ENCODE measurements around the gene AZGP1.

AZGP1 gene

GRCh38 chr7:99975782-99976521 is at the start of gene AZGP1:
AZGP1 (minus strand) TSS chr7:99976031; CDS start chr7:99976020, 11 bp downstream.
- TF ChIP-seq GATA3 (IDR thresholded peaks at IDR 0.05; ENCODE audit: low read depth, low read length) (no peak), GATA2 (IDR thresholded peaks at IDR 0.05; ENCODE audit: low read depth, low read length) (no peak)

DNA sequence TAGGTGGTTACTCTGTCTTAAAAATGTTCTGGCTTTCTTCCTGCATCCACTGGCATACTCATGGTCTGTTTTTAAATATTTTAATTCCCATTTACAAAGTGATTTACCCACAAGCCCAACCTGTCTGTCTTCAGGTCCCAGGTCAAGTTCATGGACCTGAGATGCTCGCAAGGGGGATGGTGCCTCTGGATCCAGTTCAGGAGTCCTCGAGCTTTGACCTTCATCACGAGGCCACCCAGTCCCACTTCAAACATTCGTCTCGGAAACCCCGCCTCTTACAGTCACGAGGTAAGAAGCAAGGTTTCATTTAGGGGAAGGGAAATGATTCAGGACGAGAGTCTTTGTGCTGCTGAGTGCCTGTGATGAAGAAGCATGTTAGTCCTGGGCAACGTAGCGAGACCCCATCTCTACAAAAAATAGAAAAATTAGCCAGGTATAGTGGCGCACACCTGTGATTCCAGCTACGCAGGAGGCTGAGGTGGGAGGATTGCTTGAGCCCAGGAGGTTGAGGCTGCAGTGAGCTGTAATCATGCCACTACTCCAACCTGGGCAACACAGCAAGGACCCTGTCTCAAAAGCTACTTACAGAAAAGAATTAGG is 48.3 kb upstream of the AZGP1 start:
- no peak for TF ChIP-seq GATA2 (IDR thresholded peaks at IDR 0.05; ENCODE audit: low read depth, low read length)
- no peak for TF ChIP-seq GATA3 (IDR thresholded peaks at IDR 0.05; ENCODE audit: low read depth, low read length)

GRCh38 chr7:100023526-100023925 is 47.7 kb upstream of the AZGP1 start:
- no peak for TF ChIP-seq GATA3 (IDR thresholded peaks at IDR 0.05; ENCODE audit: low read depth, low read length)
- no peak for TF ChIP-seq GATA2 (IDR thresholded peaks at IDR 0.05; ENCODE audit: low read depth, low read length)

DNA sequence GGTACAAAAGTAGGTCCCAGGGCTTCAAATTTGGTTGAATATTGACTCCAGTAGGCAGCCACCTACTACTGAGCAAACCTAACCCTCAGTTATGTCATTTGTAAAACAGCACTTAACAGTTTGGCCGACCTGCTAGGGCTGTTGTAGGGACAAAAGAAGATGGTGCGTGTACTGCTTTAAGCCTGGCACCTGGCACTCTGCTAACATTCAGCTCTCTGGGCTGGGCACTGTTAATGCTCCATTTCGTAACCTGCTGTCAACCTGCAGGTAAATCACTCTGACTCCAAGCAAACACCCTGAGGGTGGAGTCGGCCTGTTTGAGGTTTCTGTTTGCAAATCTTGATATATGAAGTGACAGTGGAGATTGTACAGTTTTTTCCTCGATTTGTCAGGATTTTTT is 46.8 kb upstream of the AZGP1 start:
- no peak for TF ChIP-seq GATA3 (IDR thresholded peaks at IDR 0.05; ENCODE audit: low read depth, low read length)
- TF ChIP-seq GATA2 (IDR thresholded peaks at IDR 0.05; ENCODE audit: low read depth, low read length): no peak

DNA sequence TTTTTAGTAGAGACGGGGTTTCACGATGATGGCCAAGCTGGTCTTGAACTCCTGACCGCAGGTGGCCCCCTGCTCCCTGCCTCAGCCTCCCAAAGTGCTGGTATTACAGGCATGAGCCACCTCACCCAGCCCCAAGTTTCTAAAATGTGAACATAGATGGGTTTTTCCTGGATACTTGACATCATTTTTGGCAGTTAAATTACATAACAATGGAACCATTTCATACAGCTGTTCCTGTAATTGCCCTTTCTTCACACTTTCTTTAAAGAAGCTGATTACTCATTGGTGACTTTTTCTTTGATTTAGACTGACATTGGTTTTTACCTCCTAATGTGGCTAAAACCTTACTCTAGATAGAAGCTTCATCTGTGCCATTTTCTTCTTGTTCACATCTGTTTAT is 45.5 kb upstream of the AZGP1 start:
- TF ChIP-seq GATA2 (IDR thresholded peaks at IDR 0.05; ENCODE audit: low read depth, low read length): no peak
- no peak for TF ChIP-seq GATA3 (IDR thresholded peaks at IDR 0.05; ENCODE audit: low read depth, low read length)

DNA sequence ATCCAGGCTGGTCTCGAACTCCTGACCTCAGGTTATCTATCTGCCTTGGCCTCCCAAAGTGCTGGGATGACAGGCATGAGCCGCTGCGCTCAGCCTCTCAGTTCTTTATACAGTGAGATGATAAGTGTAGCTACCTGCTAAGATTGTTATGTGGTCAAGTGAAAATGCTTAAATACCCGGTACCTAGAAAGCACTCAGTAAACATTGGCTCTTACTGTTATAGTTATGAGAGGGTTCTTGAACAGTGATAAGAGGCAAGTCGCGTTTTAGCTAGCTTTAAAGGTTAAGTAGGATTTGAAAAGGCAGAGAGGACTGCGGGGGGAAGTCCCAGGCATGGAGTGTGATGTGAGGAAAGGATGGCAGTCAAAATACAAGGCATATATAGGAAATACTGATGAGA is 44.1 kb upstream of the AZGP1 start:
- no peak for TF ChIP-seq GATA2 (IDR thresholded peaks at IDR 0.05; ENCODE audit: low read depth, low read length)
- no peak for TF ChIP-seq GATA3 (IDR thresholded peaks at IDR 0.05; ENCODE audit: low read depth, low read length)

DNA sequence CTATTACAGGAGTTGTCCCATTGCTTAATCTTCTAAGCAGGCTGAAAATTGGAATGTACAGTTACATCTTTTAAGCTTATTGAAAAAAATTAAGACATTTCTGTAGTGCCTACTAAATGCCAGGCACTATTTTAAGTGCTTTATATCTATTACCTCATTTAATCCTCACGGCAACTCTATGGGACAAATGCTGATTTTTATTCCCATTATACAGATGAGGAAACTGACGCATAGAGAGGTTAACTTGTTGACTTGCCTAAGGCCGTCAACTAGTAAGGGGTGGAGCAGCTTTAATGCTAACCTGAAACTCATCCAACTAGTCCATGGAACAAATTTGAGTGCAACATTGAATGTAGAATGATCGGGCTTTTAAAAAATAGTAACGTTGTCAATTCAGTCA is 42.0 kb upstream of the AZGP1 start:
- TF ChIP-seq GATA2 (IDR thresholded peaks at IDR 0.05; ENCODE audit: low read depth, low read length) (no peak), GATA3 (IDR thresholded peaks at IDR 0.05; ENCODE audit: low read depth, low read length) (no peak)

DNA sequence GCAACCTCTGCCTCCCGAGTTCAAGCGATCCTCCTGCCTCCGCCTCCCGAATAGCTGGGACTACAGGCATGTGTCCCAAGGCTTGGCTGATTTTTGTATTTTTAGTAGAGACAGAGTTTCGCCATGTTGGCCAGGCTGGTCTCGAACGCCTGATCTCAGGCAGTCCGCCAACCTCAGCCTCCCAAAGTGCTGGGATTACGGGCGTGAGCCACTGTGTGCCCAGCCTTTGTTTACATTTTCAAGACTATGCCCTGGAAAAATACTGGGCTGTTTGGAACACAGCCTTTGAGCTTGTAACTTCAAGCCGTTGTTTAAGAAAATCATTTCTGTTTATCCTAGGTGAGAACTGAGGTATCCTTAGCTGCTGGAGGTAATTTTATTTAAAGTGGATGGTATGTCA is 41.5 kb upstream of the AZGP1 start:
- TF ChIP-seq GATA2 (IDR thresholded peaks at IDR 0.05; ENCODE audit: low read depth, low read length) (no peak), GATA3 (IDR thresholded peaks at IDR 0.05; ENCODE audit: low read depth, low read length) (no peak)

- no peak for TF ChIP-seq GATA2 (IDR thresholded peaks at IDR 0.05; ENCODE audit: low read depth, low read length)
- no peak for TF ChIP-seq GATA3 (IDR thresholded peaks at IDR 0.05; ENCODE audit: low read depth, low read length)
Measured at GRCh38 chr7:100016215-100016901, 40.5 kb upstream of the AZGP1 start.

- TF ChIP-seq GATA2 (IDR thresholded peaks at IDR 0.05; ENCODE audit: low read depth, low read length) (no peak; the same call in 1 of the 2 replicates), GATA3 (IDR thresholded peaks at IDR 0.05; ENCODE audit: low read depth, low read length) (no peak)
Measured at GRCh38 chr7:100015232-100016214, 39.7 kb upstream of the AZGP1 start, which contains the start of gene ZKSCAN1. ZKSCAN1 (plus strand) TSS chr7:100015596; CDS start chr7:100023507, 7,911 bp downstream.

GRCh38 chr7:100013328-100013676 is 37.5 kb upstream of the AZGP1 start:
- TF ChIP-seq GATA2 (IDR thresholded peaks at IDR 0.05; ENCODE audit: low read depth, low read length) (no peak), GATA3 (IDR thresholded peaks at IDR 0.05; ENCODE audit: low read depth, low read length) (no peak)

GRCh38 chr7:100011516-100011915 is 35.7 kb upstream of the AZGP1 start:
- TF ChIP-seq GATA2 (IDR thresholded peaks at IDR 0.05; ENCODE audit: low read depth, low read length): no peak
- no peak for TF ChIP-seq GATA3 (IDR thresholded peaks at IDR 0.05; ENCODE audit: low read depth, low read length)

GRCh38 chr7:100010901-100011300 is 35.1 kb upstream of the AZGP1 start:
- no peak for TF ChIP-seq GATA2 (IDR thresholded peaks at IDR 0.05; ENCODE audit: low read depth, low read length)
- no peak for TF ChIP-seq GATA3 (IDR thresholded peaks at IDR 0.05; ENCODE audit: low read depth, low read length)

- no peak for TF ChIP-seq GATA2 (IDR thresholded peaks at IDR 0.05; ENCODE audit: low read depth, low read length)
Measured at GRCh38 chr7:100008525-100008924, 32.7 kb upstream of the AZGP1 start.

Measured in SH-SY5Y (cell line).